Endothelial cell of umbilical vein (primary cell): ENCODE measurements around the gene STK17B. TPM values are rescaled to one million over a fixed set of nuclear protein-coding genes. Genes with fewer than 3 reads are reported as not detected.

Source experiments
- BruUV-seq: library from RNA; stranded (reverse); fragments of 400-500 nt; replicated peaks from 2 replicates; lab custom pipeline; 2021; lab: Mats Ljungman, UMichigan
- CTCF ChIA-PET: fragments of 300-600, 350-600 bp; sonication (Branson Sonifier 250); formaldehyde crosslinking; loops from one replicate; lab custom pipeline; 2021; ENCODE audit warnings: antibody characterized with exemption, inconsistent platforms; lab: Charles Lee
- POLR2A ChIA-PET: fragments of 300-600, 350-600 bp; sonication (Branson Sonifier 250); formaldehyde crosslinking; loops from one replicate; lab custom pipeline; 2021; ENCODE audit warnings: antibody characterized with exemption, inconsistent platforms; lab: Charles Lee
- DNase-seq: peaks from one replicate; pipeline ENCODE4 v3.0.0-alpha.2; 2011; ENCODE audit warnings: low read depth, low spot score
- FAIRE-seq: peaks from 2 replicates; lab custom pipeline; 2011; peaks lifted over from hg19 to GRCh38; lab: Jason Lieb, UNC
- H2AFZ ChIP-seq: 2 replicates; pipeline ENCODE4 v1.6.0; 2012; ENCODE audit warnings: low read depth, low read length, control low read depth, inconsistent platforms
- H3K27ac ChIP-seq: 2 replicates; pipeline ENCODE4 v1.5.1; 2011; ENCODE audit warnings: low read depth, mild to moderate bottlenecking, control low read depth, low read length, moderate library complexity; ENCODE audit not compliant: insufficient read depth
- H3K27me3 ChIP-seq, 2 experiments: 2 replicates each; pipeline versions ENCODE4 v1.6.0 to v1.6.1; 2011; ENCODE audit warnings: low read length in 2 of 2, mixed read lengths in 1 of 2; ENCODE audit not compliant: control insufficient read depth in 2 of 2, insufficient read depth in 2 of 2
- H3K36me3 ChIP-seq, 2 experiments: 2 replicates in 1 of 2; 3 replicates in 1 of 2; pipeline ENCODE4 v1.5.1; 2011; ENCODE audit warnings: low read length in 2 of 2, mild to moderate bottlenecking in 1 of 2, moderate library complexity in 1 of 2; ENCODE audit not compliant: control insufficient read depth in 2 of 2, insufficient read depth in 2 of 2; ENCODE audit errors: extremely low read depth in 1 of 2
- H3K4me1 ChIP-seq: 3 replicates; pipeline ENCODE4 v1.5.1; 2011; ENCODE audit warnings: mild to moderate bottlenecking, low read length; ENCODE audit not compliant: control insufficient read depth, insufficient read depth; ENCODE audit errors: extremely low read depth
- H3K4me2 ChIP-seq: 2 replicates; pipeline ENCODE4 v1.6.1; 2011; ENCODE audit warnings: low read length, control low read depth, mixed read lengths; ENCODE audit not compliant: insufficient read depth
- H3K4me3 ChIP-seq, 3 experiments: fragments of 200-600 bp in 1 of 3; sonication (generic), shearing (Covaris generic) in 1 of 3; replicated peaks in 1 of 3; 2 replicates each; pipeline ENCODE4 v1.5.1; 2011 to 2016; ENCODE audit warnings: control low read depth in 3 of 3, low read length in 3 of 3, mild to moderate bottlenecking in 2 of 3, inconsistent platforms in 1 of 3, low read depth in 1 of 3, moderate library complexity in 1 of 3; ENCODE audit not compliant: insufficient read depth in 1 of 3
- H3K79me2 ChIP-seq: 2 replicates; pipeline ENCODE4 v1.6.0; 2012; ENCODE audit warnings: low read length, inconsistent platforms; ENCODE audit not compliant: control insufficient read depth, insufficient read depth
- H3K9ac ChIP-seq: replicated peaks from 2 replicates; pipeline ENCODE3; 2011; ENCODE audit warnings: low read length, control low read depth; ENCODE audit not compliant: insufficient read depth; ENCODE audit errors: extremely low read depth
- H3K9me1 ChIP-seq: replicated peaks from 3 replicates; pipeline ENCODE4 v1.6.0; 2011; ENCODE audit warnings: mild to moderate bottlenecking, low read length; ENCODE audit not compliant: control insufficient read depth, insufficient read depth; ENCODE audit errors: extremely low read depth
- H3K9me3 ChIP-seq: replicated peaks from 2 replicates; pipeline ENCODE4 v1.5.1; 2012; ENCODE audit warnings: low read length, inconsistent platforms; ENCODE audit not compliant: control insufficient read depth, insufficient read depth
- H4K20me1 ChIP-seq: replicated peaks from 2 replicates; pipeline ENCODE3; 2011; ENCODE audit warnings: mild to moderate bottlenecking, low read length; ENCODE audit not compliant: control insufficient read depth, insufficient read depth; ENCODE audit errors: extremely low read depth
- EZH2 ChIP-seq: IDR thresholded peaks from 2 replicates; pipeline ENCODE4 v1.6.1; 2012; ENCODE audit warnings: borderline replicate concordance, low read depth, mild to moderate bottlenecking, moderate library complexity, low read length, inconsistent platforms; ENCODE audit not compliant: severe bottlenecking
- FOS ChIP-seq: IDR thresholded peaks from 2 replicates; pipeline ENCODE4 v1.6.1; 2011; ENCODE audit warnings: mild to moderate bottlenecking, low read length, moderate library complexity, borderline replicate concordance; ENCODE audit not compliant: insufficient read depth
- GATA2 ChIP-seq: IDR thresholded peaks from 2 replicates; pipeline ENCODE4 v1.7.0; 2011; ENCODE audit warnings: low read depth, mild to moderate bottlenecking, moderate library complexity, mixed read lengths, low read length; ENCODE audit not compliant: insufficient read length, insufficient read depth
- JUN ChIP-seq: IDR thresholded peaks from 2 replicates; pipeline ENCODE4 v1.6.1; 2011; ENCODE audit warnings: borderline replicate concordance, low read depth; ENCODE audit not compliant: insufficient read length, insufficient read depth
- MYC ChIP-seq: IDR thresholded peaks from one replicate; pipeline ENCODE4 v1.6.1; 2011; ENCODE audit warnings: mild to moderate bottlenecking, low read depth, low read length
- POLR2A ChIP-seq: IDR thresholded peaks from 2 replicates; pipeline ENCODE4 v1.6.1; 2012; ENCODE audit warnings: low read depth, mild to moderate bottlenecking, control low read depth, low read length
- POLR2AphosphoS5 ChIP-seq: IDR thresholded peaks from 2 replicates; pipeline ENCODE4 v1.6.1; 2012; ENCODE audit warnings: low read depth, mild to moderate bottlenecking, control low read depth, low read length, moderate library complexity; ENCODE audit not compliant: insufficient read depth
- dilution Hi-C: fragments of 300-500 bp; cut with MboI; formaldehyde crosslinking; loops from one replicate; pipeline ENCODE4 v1.15.0; 2019; ENCODE audit warnings: low sequenced_read_pairs; ENCODE audit not compliant: extremely low pct_ligation_motif_present
- intact Hi-C: fragments of 100-400 bp; cut with micrococcal nuclease; formaldehyde crosslinking; loops from one replicate; pipeline ENCODE4 v1.10.0; 2022
- polyA plus RNA-seq, 4 experiments: library from polyadenylated mRNA; depleted of rRNA in 3 of 4; stranded (reverse) in 3 of 4; unstranded in 1 of 4; fragments of >200 nt; gene quantifications; 2 replicates each; pipeline versions ENCODE4 v1.2.1 to v1.2.3, GENCODE V29; 2011 to 2012; ENCODE audit warnings: missing spikeins in 1 of 4
- total RNA-seq: library from RNA; stranded (reverse); gene quantifications from 2 replicates; pipeline ENCODE4 v1.2.3, GENCODE V29; 2021
- TF ChIP-seq, protein P1 (sequence below): IDR thresholded peaks from 2 replicates; pipeline ENCODE4 v1.6.1; 2011; ENCODE audit not compliant: insufficient read depth, insufficient read length
- TF ChIP-seq, protein P2 (sequence below), 2 donors: IDR thresholded peaks; 1 replicate in 1 of 2; 2 replicates in 1 of 2; pipeline ENCODE4 v1.5.1; 2011; ENCODE audit warnings: low read length in 2 of 2, mild to moderate bottlenecking in 2 of 2, moderate library complexity in 2 of 2, control low read depth in 1 of 2, inconsistent platforms in 1 of 2, low read depth in 1 of 2; ENCODE audit not compliant: insufficient read depth in 1 of 2; ENCODE audit errors: extremely low read depth in 1 of 2

Gene STK17B
- total and polyA plus RNA-seq, 2 donors (not counting 3 experiments of a cell fraction or from before 2014, with no cell fraction given), result 2.5 to 16.6 TPM

DNA sequence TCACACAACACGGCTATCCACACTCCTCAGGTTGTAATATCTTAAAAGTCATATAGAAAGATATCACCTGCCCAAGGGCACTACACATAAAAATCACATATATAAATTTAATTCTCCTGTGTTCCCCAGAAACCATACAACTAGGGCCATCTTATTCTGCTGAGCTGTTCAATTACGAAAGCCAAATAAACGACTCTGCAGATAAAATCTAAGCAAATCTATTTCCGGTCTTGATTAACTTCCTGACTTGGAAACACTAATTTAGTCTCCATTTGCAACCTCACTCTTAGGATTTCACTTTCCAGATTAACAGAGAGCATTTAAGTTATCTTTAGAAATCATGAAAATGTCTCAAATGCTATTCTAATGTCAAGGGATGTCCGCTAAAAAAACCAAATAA lies 23.9 kb upstream of the STK17B start:
- Histone ChIP-seq H3K4me2 (no peak overlapping the region), H3K27me3 (no peaks in the 10 kb centered on the region), H3K4me1 (no peaks in the 10 kb centered on the region), H3K36me3 (peaks cover 0 to 12% of the 10 kb centered on the region in 2 experiments), H3K9me1 (no peaks in the 10 kb centered on the region), H3K9ac (no peak overlapping the region), H3K27ac (no peak overlapping the region), H3K4me3 (no peak overlapping the region), H2AFZ (no peak overlapping the region), H3K9me3 (no peaks in the 10 kb centered on the region), H4K20me1 (peaks cover 2% of the 10 kb centered on the region), H3K79me2 (no peaks in the 10 kb centered on the region)
- intact Hi-C loops (no loop called here), dilution Hi-C loops (no loop called here)
- ChIA-PET CTCF (interaction anchor here (0.5 to 1.5 kb wide), 6 partner anchors 10 to 142 kb away, joined by 3 to 5 read pairs (median 3); partner anchors contain the start of gene DNAH7), POLR2A (no interaction called here)
- FAIRE-seq, result no peak
- TF ChIP-seq POLR2AphosphoS5 (peak; percentile 28), POLR2A (no peak), MYC (no peak), EZH2 (no peak)
- TF ChIP-seq, protein P1, sequence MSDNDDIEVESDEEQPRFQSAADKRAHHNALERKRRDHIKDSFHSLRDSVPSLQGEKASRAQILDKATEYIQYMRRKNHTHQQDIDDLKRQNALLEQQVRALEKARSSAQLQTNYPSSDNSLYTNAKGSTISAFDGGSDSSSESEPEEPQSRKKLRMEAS, result no peak
- no TSS peak for BruUV-seq
- DNase-seq, result no peak

DNA sequence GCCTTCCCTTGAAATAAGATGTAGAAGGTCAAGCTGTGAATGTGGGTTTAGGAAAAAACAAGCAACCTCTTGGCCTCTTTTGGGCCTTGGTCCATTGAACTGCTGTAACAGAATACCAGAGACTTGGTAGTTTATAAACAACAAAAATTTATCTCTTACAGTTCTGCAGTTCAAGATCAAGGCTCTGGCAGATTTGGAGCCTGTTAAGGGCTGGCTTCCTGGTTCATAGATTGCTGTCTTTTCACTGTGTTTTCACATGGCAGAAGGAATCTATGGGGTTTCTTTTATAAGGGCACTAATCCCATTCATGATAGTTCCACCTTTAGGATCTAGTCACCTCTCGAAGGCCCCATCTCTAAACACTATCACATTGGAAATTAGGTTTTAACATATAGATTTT lies 20.2 kb upstream of the STK17B start:
- Histone ChIP-seq H3K27me3 (no peaks in the 10 kb centered on the region), H3K79me2 (no peaks in the 10 kb centered on the region), H3K36me3 (no peaks in the 10 kb centered on the region), H3K9me1 (no peaks in the 10 kb centered on the region), H4K20me1 (no peaks in the 10 kb centered on the region), H3K9me3 (no peaks in the 10 kb centered on the region), H3K4me1 (no peaks in the 10 kb centered on the region), H3K4me2 (no peak overlapping the region), H3K9ac (no peak overlapping the region), H3K27ac (no peak overlapping the region), H3K4me3 (no peak overlapping the region), H2AFZ (no peak overlapping the region)
- dilution Hi-C loops, result no loop called here
- ChIA-PET POLR2A (no interaction called here), CTCF (interaction anchor here (1.0 to 1.4 kb wide), 2 partner anchors 13 to 113 kb away, joined by 3 to 5 read pairs; no protein-coding TSS in a partner anchor)
- DNase-seq (no peak), FAIRE-seq (no peak)
- intact Hi-C loops, result no loop called here
- no TSS peak for BruUV-seq
- TF ChIP-seq MYC, result no peak
- TF ChIP-seq EZH2, result no peak
- no peak for TF ChIP-seq GATA2
- TF ChIP-seq, protein P2, sequence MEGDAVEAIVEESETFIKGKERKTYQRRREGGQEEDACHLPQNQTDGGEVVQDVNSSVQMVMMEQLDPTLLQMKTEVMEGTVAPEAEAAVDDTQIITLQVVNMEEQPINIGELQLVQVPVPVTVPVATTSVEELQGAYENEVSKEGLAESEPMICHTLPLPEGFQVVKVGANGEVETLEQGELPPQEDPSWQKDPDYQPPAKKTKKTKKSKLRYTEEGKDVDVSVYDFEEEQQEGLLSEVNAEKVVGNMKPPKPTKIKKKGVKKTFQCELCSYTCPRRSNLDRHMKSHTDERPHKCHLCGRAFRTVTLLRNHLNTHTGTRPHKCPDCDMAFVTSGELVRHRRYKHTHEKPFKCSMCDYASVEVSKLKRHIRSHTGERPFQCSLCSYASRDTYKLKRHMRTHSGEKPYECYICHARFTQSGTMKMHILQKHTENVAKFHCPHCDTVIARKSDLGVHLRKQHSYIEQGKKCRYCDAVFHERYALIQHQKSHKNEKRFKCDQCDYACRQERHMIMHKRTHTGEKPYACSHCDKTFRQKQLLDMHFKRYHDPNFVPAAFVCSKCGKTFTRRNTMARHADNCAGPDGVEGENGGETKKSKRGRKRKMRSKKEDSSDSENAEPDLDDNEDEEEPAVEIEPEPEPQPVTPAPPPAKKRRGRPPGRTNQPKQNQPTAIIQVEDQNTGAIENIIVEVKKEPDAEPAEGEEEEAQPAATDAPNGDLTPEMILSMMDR (IDR thresholded peaks at IDR 0.05; ENCODE audit: extremely low read depth in 1 of 2, insufficient read depth in 1 of 2, low read depth in 1 of 2, low read length in 2 of 2), result no peak
- no peak for TF ChIP-seq JUN
- TF ChIP-seq POLR2AphosphoS5, result no peak
- TF ChIP-seq FOS, result no peak
- TF ChIP-seq, protein P1, result no peak
- TF ChIP-seq POLR2A, result no peak
